GM21825 (cell line): Measurements from ENCODE around the gene EGFR.

Experiments
- ATAC-seq: cut with Tn5 transposase; IDR thresholded peaks from one replicate; pipeline ENCODE4 v1.9.1; 2021; ENCODE audit warnings: mild to moderate bottlenecking, moderate library complexity; ENCODE audit not compliant: unreplicated experiment

The EGFR gene

GRCh38 chr7:55240418-55241142 is 221.8 kb downstream of the EGFR start:
- ATAC-seq = no peak

GRCh38 chr7:55241958-55242357 is 223.1 kb downstream of the EGFR start:
- ATAC-seq = no peak

- no peak for ATAC-seq
These were observed 223.8 kb downstream of the EGFR start for GRCh38 chr7:55242613-55243012.

DNA sequence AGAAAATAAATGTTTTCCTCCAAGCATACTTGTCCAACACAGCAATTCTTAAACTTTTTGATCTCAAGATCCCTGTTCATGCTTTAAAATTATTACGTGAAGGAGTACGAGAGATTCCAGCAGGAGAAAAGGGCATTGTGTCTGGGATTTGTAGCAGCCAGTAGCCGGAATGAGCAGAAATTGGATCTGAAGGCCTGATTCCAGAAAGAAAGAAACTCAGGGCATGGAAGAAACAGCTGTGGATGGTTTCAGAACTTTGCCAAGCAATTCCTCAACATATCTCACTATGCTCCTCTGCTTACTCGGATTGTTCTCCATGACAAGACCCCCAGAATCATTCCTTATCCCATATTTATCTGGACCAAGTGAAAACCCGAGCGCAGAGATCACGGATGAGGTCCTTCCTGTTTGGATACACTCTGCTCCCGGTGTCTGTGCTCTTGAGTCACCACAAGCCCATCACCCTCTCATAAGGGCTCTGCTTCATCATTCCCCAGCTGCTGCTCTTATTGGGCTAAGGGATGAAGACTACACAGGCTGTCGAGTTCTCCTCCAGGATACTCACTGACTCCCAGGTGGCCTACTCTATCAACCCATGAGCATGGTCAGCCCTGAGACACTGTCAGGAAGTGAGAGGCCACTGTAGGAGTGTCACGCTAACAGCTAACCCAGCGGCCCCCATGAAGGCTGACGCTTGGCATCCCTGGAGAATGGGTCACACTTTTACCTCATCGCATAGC is 225.4 kb downstream of the EGFR start:
- ATAC-seq = no peak

- no peak for ATAC-seq
These were observed 226.5 kb downstream of the EGFR start for GRCh38 chr7:55245271-55245723.

DNA sequence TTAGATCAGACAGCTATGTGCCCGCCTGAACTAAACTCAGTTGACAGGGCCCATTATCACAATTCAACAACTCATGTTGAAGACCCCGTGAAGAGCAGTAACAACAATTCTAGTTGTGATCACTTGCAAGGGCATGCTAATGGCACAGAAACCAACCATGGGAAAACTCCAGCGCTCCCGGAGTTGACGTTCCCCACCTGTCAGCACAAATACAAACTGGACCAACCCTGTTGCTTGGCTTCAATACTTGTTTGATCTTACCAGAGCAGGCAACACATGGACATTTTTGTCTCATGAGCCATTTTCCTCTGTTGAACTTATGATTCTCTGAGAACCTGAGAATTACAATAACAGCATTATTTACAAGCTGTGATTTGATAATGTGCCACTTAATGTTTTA is 227.4 kb downstream of the EGFR start:
- ATAC-seq = no peak

- ATAC-seq = no peak
These were observed 228.6 kb downstream of the EGFR start for GRCh38 chr7:55247428-55247827.

DNA sequence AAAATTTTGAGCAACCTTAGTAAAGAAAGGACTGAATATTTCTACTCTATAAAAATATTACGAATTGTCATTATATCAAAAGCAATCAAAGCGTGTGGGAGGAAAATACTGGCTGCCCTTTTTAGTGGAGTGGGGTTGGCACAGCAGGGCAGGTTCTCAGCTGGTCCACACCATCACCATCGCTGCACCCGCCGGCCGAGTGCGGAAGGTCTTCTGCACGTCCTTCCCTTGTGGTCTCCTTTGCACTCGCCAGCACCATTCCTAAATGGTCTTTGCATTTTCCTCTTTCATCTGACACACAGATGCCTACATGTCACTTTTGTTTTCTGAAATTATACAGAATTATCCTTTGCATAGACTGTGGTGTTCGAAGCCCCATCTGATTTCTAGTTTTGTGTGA is 229.7 kb downstream of the EGFR start:
- ATAC-seq = no peak

- no peak for ATAC-seq
These were observed 230.5 kb downstream of the EGFR start for GRCh38 chr7:55249332-55249731.

DNA sequence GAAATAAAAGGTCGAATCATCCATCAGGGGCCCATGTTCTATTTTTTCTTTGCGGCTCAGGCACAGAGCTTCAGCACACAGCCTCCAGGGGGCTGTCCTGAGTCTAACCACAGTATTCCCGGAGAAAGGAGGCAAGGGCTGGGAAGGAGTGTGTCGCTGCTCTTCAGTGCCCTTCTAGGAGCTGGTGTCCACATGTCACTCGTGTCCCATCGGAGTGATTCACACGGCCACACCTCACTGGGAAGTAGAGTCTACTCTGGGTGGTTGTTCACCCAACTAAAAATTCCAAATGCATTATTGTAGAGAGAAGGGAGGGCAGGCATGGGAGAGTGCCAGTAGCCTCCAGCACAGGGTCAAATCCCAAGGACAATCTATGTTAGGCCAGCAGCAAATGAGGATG is 231.5 kb downstream of the EGFR start:
- no peak for ATAC-seq

GRCh38 chr7:55251313-55251712 is 232.5 kb downstream of the EGFR start:
- ATAC-seq = no peak

DNA sequence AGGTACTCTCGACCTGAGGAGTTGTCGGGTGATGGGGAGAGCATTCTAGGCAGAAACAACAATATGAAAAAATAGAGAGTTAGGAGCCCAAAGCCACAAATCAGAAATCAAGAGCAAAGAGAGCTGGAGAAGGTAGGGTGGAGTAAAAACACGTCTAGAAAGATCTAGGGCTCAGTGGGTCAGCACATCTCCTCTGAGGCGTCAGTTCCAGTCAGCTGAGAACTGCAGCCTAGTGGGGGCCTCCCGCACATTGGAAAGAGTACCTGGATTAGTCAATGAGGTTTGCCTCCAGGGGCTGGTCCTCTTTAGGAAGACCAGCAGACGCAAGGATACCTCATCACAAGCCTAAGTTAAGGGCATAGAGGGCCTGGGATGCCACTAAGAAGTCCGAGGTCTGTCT is 233.1 kb downstream of the EGFR start:
- no peak for ATAC-seq

GRCh38 chr7:55252386-55252785 is 233.6 kb downstream of the EGFR start:
- ATAC-seq = no peak

GRCh38 chr7:55253188-55253587 is 234.4 kb downstream of the EGFR start:
- ATAC-seq = no peak

- ATAC-seq = no peak
These were observed 235.4 kb downstream of the EGFR start for GRCh38 chr7:55254242-55254595.

DNA sequence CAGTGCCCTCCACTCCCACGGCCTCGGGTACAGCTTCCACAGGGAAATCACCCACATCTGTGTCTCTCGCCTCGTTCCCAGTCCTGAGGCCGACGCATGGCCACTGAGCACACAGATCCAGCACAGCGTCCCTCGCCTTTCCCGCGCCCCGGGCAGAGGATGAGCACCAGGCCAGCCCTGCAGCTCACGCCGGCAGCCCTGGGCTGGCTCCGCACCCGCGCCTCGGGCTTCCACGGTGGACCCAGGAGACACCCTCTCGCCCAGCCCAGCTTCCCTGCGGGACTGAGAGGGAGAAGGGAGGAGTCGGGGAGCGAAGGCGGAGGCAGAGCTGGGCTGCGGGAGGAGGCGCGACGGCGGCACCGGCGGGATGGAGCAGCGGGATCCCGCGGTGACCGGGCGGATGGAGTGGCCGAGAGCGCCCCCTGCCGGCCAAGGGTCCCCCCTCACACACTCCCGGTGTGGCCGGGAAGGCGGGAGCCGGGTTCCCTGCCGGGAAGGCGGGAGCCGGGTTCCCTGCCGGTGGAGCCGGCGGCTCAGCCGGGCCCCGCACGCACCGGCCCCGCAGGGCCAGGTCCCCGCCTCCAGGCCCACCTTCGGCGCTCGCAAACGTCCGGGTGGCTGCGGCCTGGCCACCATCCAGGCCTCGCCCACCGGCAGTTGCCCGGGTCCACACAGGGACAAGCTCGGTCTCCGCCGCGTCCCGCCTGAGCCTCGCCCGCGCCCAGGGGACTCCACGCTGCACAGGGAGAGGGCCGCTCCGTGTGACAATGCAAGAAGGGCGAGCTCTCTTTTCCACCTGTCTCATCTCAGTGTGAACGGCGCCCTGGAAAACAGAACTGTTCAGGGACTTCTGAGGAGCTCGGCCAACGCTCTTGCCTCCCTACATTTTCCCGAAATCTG is 236.0 kb downstream of the EGFR start:
- peak; percentile 79 for ATAC-seq

- ATAC-seq = peak; percentile 81
These were observed 237.0 kb downstream of the EGFR start for GRCh38 chr7:55255496-55256445.

DNA sequence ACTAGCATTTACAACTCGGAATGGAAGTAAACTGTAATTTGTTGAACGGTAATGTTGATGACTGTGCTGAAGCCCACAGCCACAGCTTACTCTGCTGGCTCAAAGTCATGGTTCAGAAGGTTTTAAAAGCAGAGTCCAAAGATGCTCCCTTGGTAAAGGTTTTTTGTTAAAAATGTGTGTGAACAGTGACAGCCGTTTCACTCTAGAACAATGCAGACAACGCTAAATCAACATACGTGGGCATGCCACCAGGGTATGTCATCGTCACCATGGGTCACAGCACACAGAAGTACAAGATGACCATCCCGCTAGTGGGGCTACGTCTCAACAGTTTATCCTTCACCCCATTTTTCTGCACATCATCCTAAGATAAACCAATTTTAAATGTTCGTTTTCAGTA is 239.8 kb downstream of the EGFR start:
- no peak for ATAC-seq

GRCh38 chr7:55260171-55260570 is 241.4 kb downstream of the EGFR start:
- no peak for ATAC-seq

- no peak for ATAC-seq
These were observed 242.0 kb downstream of the EGFR start for GRCh38 chr7:55260676-55261385.
